Motor neuron (in vitro differentiated cells): Measurements from ENCODE around the gene UBE2D4. TPM values are rescaled to one million over a fixed set of nuclear protein-coding genes. Genes with fewer than 3 reads are reported as not detected.
"Not testable (repeated sequence)": the region's sequence is repeated elsewhere in the genome, so short reads cannot be mapped to it uniquely, and the experiment has no call there.

Experiments used
- ATAC-seq, 8 experiments: fragments of 200-7000 bp; cut with Tn5 transposase; replicated peaks in 6 of 8; 2 replicates each; pipeline ENCODE4 v1.8.0; 2021; ENCODE audit warnings: mild to moderate bottlenecking in 8 of 8, moderate library complexity in 8 of 8
- H3K27ac ChIP-seq, 2 donors: fragments of 250-450 bp; sonication (Bioruptor Pico); 2 replicates each; pipeline ENCODE4 v1.9.0; 2021; ENCODE audit warnings: antibody characterized with exemption in 2 of 2, mild to moderate bottlenecking in 2 of 2, moderate library complexity in 1 of 2
- H3K4me1 ChIP-seq, 2 donors: fragments of 250-450 bp; sonication (Bioruptor Pico); replicated peaks in 1 of 2; 2 replicates each; pipeline ENCODE4 v1.6.1; 2021; ENCODE audit warnings: antibody characterized with exemption in 2 of 2, mild to moderate bottlenecking in 2 of 2, moderate library complexity in 1 of 2
- H3K4me3 ChIP-seq, 5 donors: fragments of 250-450 bp; sonication (Bioruptor Pico); 2 replicates each; pipeline ENCODE4 v1.9.0; 2021; ENCODE audit warnings: antibody characterized with exemption in 5 of 5, mild to moderate bottlenecking in 5 of 5, moderate library complexity in 4 of 5
- WGBS, 10 experiments: fragments of 450-650 bp; shearing (Covaris generic); methylation state at CpG; one replicate each; pipeline ENCODE4 v1.0.0; 2022; 5-methylcytosine and 5-hydroxymethylcytosine counted together
- in situ Hi-C, 9 experiments: fragments of 400-800 bp; cut with MboI; loops; one replicate each; pipeline ENCODE4 v1.15.0; 2021; ENCODE audit warnings: low sequenced_read_pairs in 9 of 9, low pct_unique_long_range_greater_than_20kb in 2 of 9; ENCODE audit not compliant: unreplicated experiment in 9 of 9
- total RNA-seq, 8 experiments: library from RNA; unstranded; fragments of 300-600 nt; gene quantifications; 2 replicates each; pipeline versions ENCODE4 v1.2.3 to v1.2.4, GENCODE V29; 2022

Gene UBE2D4
- total RNA-seq, 8 experiments from 2014 or later: 8.3 to 29.7 (median 10.7) TPM

GRCh38 chr7:43954524-43955228, 28.4 kb downstream of the UBE2D4 start:
- H3K27ac ChIP-seq: no peak overlapping the region
- in situ Hi-C loops: no loop called here
- H3K4me3 ChIP-seq: no peak overlapping the region
- no peaks in the 10 kb centered on the region for H3K4me1 ChIP-seq
- peak; percentile 68 to 100 (median 84) for ATAC-seq
- 0 to 61% (median 50%) methylated on average over 1 to 3 of the region's 3 CpGs; no CpG with 5 or more reads in 5 of the 10 experiments for WGBS, 10 experiments

DNA sequence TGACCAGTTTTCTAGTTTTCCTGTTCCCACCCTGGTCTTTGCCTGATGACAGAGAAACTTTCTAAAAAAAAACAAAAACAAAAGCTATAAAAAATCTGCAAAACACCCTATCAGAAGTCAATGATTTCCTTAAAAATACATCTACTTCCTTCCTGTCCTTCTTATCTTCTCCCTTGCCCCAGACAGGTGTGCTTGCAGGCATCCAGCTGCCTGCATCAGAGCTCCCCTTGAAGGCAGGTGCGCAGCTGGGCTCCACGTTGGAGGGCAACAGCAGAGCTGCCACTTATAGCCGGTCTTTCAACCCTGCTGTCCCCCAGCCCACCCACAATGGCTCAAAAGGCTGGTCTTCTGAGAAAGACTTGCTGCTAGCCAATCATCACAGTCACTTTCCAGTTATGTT, 29.8 kb downstream of the UBE2D4 start:
- 20 to 100% (median 59%) methylated on average over 1 to 3 of the region's 3 CpGs; no CpG with 5 or more reads in 4 of the 10 experiments for WGBS, 10 experiments
- Histone ChIP-seq H3K27ac (no peak overlapping the region), H3K4me3 (no peak overlapping the region), H3K4me1 (no peaks in the 10 kb centered on the region)
- in situ Hi-C loops: no loop called here
- ATAC-seq: no peak

DNA sequence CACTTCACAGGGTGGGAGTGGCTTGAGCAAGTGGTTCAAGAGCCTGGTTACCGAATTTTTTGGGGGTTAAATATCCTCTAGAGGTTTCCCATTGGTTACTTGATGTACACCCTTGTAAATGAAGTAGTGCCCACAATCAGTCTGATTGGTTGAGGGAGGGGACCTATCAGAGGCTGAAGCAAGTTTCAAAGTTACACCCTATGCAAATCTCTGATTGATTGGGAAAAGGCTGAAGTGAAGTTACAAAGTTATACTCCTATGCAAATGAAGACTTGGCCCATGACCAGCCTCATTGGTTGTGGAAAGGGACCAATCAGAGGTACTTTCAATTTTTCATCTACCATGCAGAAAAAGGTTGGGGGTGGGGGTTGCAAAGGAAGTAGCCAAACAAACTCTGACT, 34.7 kb downstream of the UBE2D4 start:
- in situ Hi-C loops: no loop called here
- peak in 3 of 8 experiments; percentile 53 to 94 (median 89) for ATAC-seq
- no peak overlapping the region for H3K4me3 ChIP-seq
- no peaks in the 10 kb centered on the region for H3K4me1 ChIP-seq
- no peak overlapping the region for H3K27ac ChIP-seq
- WGBS, 10 experiments: 0 to 36% (median 0%) methylated on average over 1 of the region's 1 CpG; no CpG with 5 or more reads in 5 of the 10 experiments

GRCh38 chr7:43966392-43966791, 40.2 kb downstream of the UBE2D4 start:
- H3K4me3 ChIP-seq, ATAC-seq, H3K27ac ChIP-seq, in situ Hi-C loops, H3K4me1 ChIP-seq: not testable (repeated sequence)
- WGBS, 10 experiments: no CpG with 5 or more reads among the region's 3 CpGs

- H3K27ac ChIP-seq, H3K4me3 ChIP-seq, H3K4me1 ChIP-seq, in situ Hi-C loops: not testable (repeated sequence)
- no CpG with 5 or more reads among the region's 20 CpGs for WGBS, 10 experiments
- peak; percentile 50 to 90 (median 69) for ATAC-seq
Measured at GRCh38 chr7:43968172-43969040, 42.2 kb downstream of the UBE2D4 start.

DNA sequence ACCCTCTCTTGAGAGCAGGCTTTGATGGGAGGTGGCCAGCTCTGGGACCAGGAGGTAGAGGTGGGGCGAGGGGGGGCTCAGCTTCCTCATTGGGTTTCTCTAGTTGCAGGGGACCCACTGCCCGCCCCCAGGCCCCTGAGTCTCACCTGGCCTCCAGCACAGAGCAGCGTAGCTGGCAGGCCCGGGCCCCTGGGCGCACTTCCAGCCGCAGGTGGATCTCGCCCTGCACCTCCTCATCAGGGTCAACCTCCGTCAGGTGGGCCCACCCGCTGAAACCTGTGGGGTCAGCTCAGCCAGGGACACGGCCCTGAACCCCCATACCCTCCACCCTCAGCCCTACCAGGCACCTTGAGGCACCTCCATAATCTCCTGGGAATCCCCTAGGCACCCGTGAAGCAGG, 43.4 kb downstream of the UBE2D4 start:
- H3K4me1 ChIP-seq, H3K27ac ChIP-seq, H3K4me3 ChIP-seq, ATAC-seq, in situ Hi-C loops: not testable (repeated sequence)
- no CpG with 5 or more reads among the region's 11 CpGs for WGBS, 10 experiments

- no CpG with 5 or more reads among the region's 5 CpGs for WGBS, 10 experiments
- in situ Hi-C loops, ATAC-seq, H3K27ac ChIP-seq, H3K4me1 ChIP-seq, H3K4me3 ChIP-seq: not testable (repeated sequence)
Measured at GRCh38 chr7:43970698-43971097, 44.5 kb downstream of the UBE2D4 start.

DNA sequence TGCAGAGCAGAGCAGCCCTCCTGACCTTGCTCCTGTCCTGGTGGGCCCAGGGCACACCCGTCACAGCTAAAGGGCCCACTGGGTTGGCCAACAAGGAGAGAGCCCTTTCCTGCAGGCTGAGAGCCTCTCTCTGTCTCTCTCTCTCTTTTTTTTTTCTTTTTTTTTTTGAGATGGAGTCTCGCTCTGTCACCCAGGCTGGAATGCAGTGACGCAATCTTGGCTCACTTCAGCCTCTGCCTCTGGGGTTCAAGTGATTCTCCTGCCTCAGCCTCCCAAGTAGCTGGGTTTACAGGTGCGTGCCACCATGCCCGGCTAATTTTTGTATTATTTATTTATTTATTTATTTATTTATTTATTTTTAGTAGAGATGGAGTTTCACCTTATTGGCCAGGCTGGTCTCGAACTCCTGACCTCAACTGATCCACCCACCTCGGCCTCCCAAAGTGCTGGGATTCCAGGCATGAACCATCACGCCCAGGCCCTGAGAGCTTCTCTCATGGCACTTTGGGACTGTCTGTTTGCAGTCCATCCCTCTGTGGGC, 47.9 kb downstream of the UBE2D4 start:
- H3K4me1 ChIP-seq, in situ Hi-C loops, H3K27ac ChIP-seq, ATAC-seq, H3K4me3 ChIP-seq: not testable (repeated sequence)
- WGBS, 10 experiments: 40 to 100% methylated on average over 1 of the region's 8 CpGs; no CpG with 5 or more reads in 8 of the 10 experiments

DNA sequence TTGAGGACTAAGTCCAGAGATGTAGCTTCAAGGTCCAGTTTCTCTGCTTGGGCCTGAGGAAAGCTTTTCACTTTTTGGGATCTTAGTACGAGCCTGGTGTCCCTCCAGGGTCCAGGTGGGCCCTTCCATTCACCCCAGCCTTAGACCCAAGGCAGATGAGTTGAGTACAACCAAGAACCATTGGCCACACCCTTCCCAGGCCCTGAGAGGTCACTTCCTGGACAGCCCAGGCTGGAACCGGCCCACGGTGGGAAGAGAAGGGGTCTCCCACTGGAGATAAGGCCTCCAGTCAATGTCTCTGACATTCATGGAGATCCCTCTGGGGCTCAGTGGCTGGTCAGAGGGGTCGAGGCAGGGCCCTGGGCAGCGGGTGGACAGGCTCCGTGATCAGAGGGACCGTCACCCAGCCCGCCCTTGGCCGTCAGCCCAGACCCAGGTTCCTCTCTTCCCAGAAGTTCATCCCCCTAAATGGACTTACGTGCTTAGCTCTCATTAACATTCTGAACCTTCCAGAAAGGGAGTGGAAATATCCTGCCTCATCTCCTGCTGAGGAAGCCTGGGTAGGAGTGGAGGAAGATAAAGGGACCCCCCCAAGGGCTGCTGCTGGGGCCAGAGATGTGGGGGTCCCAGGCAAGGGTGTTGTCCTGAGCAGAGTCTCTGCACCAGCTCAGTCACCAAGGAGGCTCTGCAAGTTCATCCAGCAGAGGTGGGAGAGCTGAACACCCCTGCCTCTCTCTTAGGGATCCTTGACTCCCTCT, 48.7 kb downstream of the UBE2D4 start:
- ATAC-seq, H3K4me3 ChIP-seq, H3K4me1 ChIP-seq, H3K27ac ChIP-seq, in situ Hi-C loops: not testable (repeated sequence)
- no CpG with 5 or more reads among the region's 10 CpGs for WGBS, 10 experiments

- no CpG with 5 or more reads among the region's 1 CpG for WGBS, 10 experiments
- ATAC-seq: no peak
- Histone ChIP-seq H3K27ac (no peak overlapping the region), H3K4me1 (no peaks in the 10 kb centered on the region), H3K4me3 (no peak overlapping the region)
- in situ Hi-C loops: no loop called here
Measured at GRCh38 chr7:43977525-43977924, 51.3 kb downstream of the UBE2D4 start.

GRCh38 chr7:43978102-43978501, 51.9 kb downstream of the UBE2D4 start:
- H3K27ac ChIP-seq, ATAC-seq, in situ Hi-C loops, H3K4me1 ChIP-seq, H3K4me3 ChIP-seq: not testable (repeated sequence)
- 70% methylated on average over 2 of the region's 11 CpGs; no CpG with 5 or more reads in 9 of the 10 experiments for WGBS, 10 experiments

- in situ Hi-C loops, ATAC-seq, H3K4me1 ChIP-seq, H3K27ac ChIP-seq, H3K4me3 ChIP-seq: not testable (repeated sequence)
- no CpG with 5 or more reads among the region's 6 CpGs for WGBS, 10 experiments
Measured at GRCh38 chr7:43982848-43983247, 56.6 kb downstream of the UBE2D4 start.

GRCh38 chr7:43983736-43984135, 57.5 kb downstream of the UBE2D4 start:
- ATAC-seq, H3K4me3 ChIP-seq, H3K27ac ChIP-seq, H3K4me1 ChIP-seq, in situ Hi-C loops: not testable (repeated sequence)
- WGBS, 10 experiments: 100% methylated on average over 1 of the region's 2 CpGs; no CpG with 5 or more reads in 9 of the 10 experiments
